WERI-Rb-1 (cell line): ENCODE results near the gene IL6.

ENCODE experiments used
- DNase-seq: peaks from one replicate; pipeline ENCODE4 v3.0.0-alpha.2; 2020
- H3K27ac ChIP-seq: fragments of 250-450 bp; sonication (Bioruptor Pico); 2 replicates; pipeline ENCODE4 v1.5.1; 2020; ENCODE audit warnings: mild to moderate bottlenecking, moderate library complexity
- H3K27me3 ChIP-seq: fragments of 250-450 bp; sonication (Bioruptor Pico); 2 replicates; pipeline ENCODE4 v1.5.1; 2021; ENCODE audit warnings: mild to moderate bottlenecking, low read depth, moderate library complexity; ENCODE audit not compliant: insufficient read depth, severe bottlenecking
- H3K36me3 ChIP-seq: fragments of 250-450 bp; sonication (Bioruptor Pico); 2 replicates; pipeline ENCODE4 v1.5.1; 2020; ENCODE audit warnings: mild to moderate bottlenecking, moderate library complexity
- H3K4me3 ChIP-seq: 2 replicates; pipeline ENCODE4 v1.5.1; 2011; ENCODE audit warnings: low read depth, mild to moderate bottlenecking, control low read depth, low read length
- H3K9me3 ChIP-seq: fragments of 250-450 bp; sonication (Bioruptor Pico); 2 replicates; pipeline ENCODE4 v1.5.1; 2021; ENCODE audit warnings: mild to moderate bottlenecking, moderate library complexity; ENCODE audit not compliant: severe bottlenecking
- TF ChIP-seq, protein P1 (sequence below): IDR thresholded peaks from 2 replicates; pipeline ENCODE4 v1.5.1; 2011; ENCODE audit warnings: low read depth, mild to moderate bottlenecking, control low read depth, inconsistent platforms, low read length

The IL6 gene

DNA sequence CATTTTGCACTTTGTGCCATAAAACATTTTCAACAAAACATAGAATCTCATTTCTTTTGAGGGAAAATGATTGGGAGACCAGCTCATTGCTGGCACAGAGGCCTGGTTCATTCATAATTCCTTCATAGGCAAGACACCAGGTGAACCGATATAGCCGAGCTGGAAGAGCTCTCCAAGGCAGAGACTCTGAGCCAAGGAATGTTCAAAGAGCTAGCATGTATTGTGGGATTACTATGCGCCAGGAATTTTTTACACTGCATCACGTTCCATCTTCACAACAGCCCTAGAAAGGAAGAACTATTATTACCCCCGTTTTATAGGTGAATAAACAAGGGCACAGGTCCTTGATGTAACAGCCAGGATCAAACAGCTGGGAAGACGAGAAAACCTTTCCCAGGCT is 2.1 kb upstream of the IL6 start:
- H3K9me3 ChIP-seq, result no peaks in the 10 kb centered on the region
- no peak overlapping the region for H3K4me3 ChIP-seq
- no peak overlapping the region for H3K27ac ChIP-seq
- no peak for DNase-seq
- H3K36me3 ChIP-seq, result no peaks in the 10 kb centered on the region
- no peaks in the 10 kb centered on the region for H3K27me3 ChIP-seq
- TF ChIP-seq, protein P1, sequence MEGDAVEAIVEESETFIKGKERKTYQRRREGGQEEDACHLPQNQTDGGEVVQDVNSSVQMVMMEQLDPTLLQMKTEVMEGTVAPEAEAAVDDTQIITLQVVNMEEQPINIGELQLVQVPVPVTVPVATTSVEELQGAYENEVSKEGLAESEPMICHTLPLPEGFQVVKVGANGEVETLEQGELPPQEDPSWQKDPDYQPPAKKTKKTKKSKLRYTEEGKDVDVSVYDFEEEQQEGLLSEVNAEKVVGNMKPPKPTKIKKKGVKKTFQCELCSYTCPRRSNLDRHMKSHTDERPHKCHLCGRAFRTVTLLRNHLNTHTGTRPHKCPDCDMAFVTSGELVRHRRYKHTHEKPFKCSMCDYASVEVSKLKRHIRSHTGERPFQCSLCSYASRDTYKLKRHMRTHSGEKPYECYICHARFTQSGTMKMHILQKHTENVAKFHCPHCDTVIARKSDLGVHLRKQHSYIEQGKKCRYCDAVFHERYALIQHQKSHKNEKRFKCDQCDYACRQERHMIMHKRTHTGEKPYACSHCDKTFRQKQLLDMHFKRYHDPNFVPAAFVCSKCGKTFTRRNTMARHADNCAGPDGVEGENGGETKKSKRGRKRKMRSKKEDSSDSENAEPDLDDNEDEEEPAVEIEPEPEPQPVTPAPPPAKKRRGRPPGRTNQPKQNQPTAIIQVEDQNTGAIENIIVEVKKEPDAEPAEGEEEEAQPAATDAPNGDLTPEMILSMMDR, result no peak

DNA sequence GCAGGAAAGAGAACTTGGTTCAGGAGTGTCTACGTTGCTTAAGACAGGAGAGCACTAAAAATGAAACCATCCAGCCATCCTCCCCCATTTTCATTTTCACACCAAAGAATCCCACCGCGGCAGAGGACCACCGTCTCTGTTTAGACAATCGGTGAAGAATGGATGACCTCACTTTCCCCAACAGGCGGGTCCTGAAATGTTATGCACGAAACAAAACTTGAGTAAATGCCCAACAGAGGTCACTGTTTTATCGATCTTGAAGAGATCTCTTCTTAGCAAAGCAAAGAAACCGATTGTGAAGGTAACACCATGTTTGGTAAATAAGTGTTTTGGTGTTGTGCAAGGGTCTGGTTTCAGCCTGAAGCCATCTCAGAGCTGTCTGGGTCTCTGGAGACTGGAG is 1.4 kb upstream of the IL6 start:
- Histone ChIP-seq H3K36me3 (no peaks in the 10 kb centered on the region), H3K4me3 (no peak overlapping the region), H3K9me3 (no peaks in the 10 kb centered on the region), H3K27me3 (no peaks in the 10 kb centered on the region), H3K27ac (no peak overlapping the region)
- TF ChIP-seq, protein P1, result no peak
- DNase-seq, result no peak

DNA sequence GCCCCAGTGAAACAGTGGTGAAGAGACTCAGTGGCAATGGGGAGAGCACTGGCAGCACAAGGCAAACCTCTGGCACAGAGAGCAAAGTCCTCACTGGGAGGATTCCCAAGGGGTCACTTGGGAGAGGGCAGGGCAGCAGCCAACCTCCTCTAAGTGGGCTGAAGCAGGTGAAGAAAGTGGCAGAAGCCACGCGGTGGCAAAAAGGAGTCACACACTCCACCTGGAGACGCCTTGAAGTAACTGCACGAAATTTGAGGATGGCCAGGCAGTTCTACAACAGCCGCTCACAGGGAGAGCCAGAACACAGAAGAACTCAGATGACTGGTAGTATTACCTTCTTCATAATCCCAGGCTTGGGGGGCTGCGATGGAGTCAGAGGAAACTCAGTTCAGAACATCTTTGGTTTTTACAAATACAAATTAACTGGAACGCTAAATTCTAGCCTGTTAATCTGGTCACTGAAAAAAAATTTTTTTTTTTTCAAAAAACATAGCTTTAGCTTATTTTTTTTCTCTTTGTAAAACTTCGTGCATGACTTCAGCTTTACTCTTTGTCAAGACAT is 574 bp upstream of the IL6 start:
- H3K9me3 ChIP-seq, result no peaks in the 10 kb centered on the region
- no peak overlapping the region for H3K4me3 ChIP-seq
- peak; percentile 64 for DNase-seq
- no peaks in the 10 kb centered on the region for H3K36me3 ChIP-seq
- no peak overlapping the region for H3K27ac ChIP-seq
- TF ChIP-seq, protein P1, result peak; percentile 76
- no peaks in the 10 kb centered on the region for H3K27me3 ChIP-seq

DNA sequence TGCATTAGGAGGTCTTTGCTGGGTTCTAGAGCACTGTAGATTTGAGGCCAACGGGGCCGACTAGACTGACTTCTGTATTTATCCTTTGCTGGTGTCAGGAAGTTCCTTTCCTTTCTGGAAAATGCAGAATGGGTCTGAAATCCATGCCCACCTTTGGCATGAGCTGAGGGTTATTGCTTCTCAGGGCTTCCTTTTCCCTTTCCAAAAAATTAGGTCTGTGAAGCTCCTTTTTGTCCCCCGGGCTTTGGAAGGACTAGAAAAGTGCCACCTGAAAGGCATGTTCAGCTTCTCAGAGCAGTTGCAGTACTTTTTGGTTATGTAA is 675 bp downstream of the IL6 start:
- H3K27me3 ChIP-seq, result no peaks in the 10 kb centered on the region
- H3K36me3 ChIP-seq, result no peaks in the 10 kb centered on the region
- no peak for DNase-seq
- TF ChIP-seq, protein P1, result no peak
- H3K4me3 ChIP-seq, result no peak overlapping the region
- H3K27ac ChIP-seq, result no peak overlapping the region
- H3K9me3 ChIP-seq, result no peaks in the 10 kb centered on the region

DNA sequence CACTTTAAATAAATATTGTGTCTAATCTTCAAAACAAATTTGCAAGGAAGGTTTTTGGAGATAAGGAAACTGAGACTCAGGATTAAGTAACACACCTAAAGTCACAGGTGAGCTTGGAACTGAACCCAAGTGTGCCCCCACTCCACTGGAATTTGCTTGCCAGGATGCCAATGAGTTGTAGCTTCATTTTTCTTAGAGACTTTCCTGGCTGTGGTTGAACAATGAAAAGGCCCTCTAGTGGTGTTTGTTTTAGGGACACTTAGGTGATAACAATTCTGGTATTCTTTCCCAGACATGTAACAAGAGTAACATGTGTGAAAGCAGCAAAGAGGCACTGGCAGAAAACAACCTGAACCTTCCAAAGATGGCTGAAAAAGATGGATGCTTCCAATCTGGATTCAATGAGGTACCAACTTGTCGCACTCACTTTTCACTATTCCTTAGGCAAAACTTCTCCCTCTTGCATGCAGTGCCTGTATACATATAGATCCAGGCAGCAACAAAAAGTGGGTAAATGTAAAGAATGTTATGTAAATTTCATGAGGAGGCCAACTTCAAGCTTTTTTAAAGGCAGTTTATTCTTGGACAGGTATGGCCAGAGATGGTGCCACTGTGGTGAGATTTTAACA is 1.5 kb downstream of the IL6 start:
- Histone ChIP-seq H3K27me3 (no peaks in the 10 kb centered on the region), H3K36me3 (no peaks in the 10 kb centered on the region), H3K9me3 (no peaks in the 10 kb centered on the region), H3K4me3 (no peak overlapping the region), H3K27ac (no peak overlapping the region)
- TF ChIP-seq, protein P1, result peak; percentile 48
- no peak for DNase-seq
